ENCODE data around the gene ADAMTS17.
"Not testable (repeated sequence)": the region's sequence is repeated elsewhere in the genome, so short reads cannot be mapped to it uniquely, and the experiment has no call there.

Gene ADAMTS17

GRCh38 chr15:100100926-100101325 lies 240.8 kb downstream of the ADAMTS17 start:
- DNase-seq = no peak

- no peak for DNase-seq
Observed at GRCh38 chr15:100099976-100100375, 241.8 kb downstream of the ADAMTS17 start.

- DNase-seq = no peak
Observed at GRCh38 chr15:100098705-100099104, 243.1 kb downstream of the ADAMTS17 start.

GRCh38 chr15:100097342-100098127 lies 244.2 kb downstream of the ADAMTS17 start:
- no peak for DNase-seq

- DNase-seq = no peak
Observed at GRCh38 chr15:100096700-100097099, 245.1 kb downstream of the ADAMTS17 start.

GRCh38 chr15:100096248-100096600 lies 245.6 kb downstream of the ADAMTS17 start:
- DNase-seq = no peak

- no peak for DNase-seq
Observed at GRCh38 chr15:100095541-100096247, 246.1 kb downstream of the ADAMTS17 start.

- DNase-seq = no peak
Observed at GRCh38 chr15:100094127-100094510, 247.7 kb downstream of the ADAMTS17 start.

GRCh38 chr15:100093211-100094126 lies 248.3 kb downstream of the ADAMTS17 start:
- DNase-seq = no peak

- DNase-seq = no peak
Observed at GRCh38 chr15:100092034-100092433, 249.7 kb downstream of the ADAMTS17 start.

- DNase-seq = no peak
Observed at GRCh38 chr15:100090411-100090810, 251.4 kb downstream of the ADAMTS17 start.

GRCh38 chr15:100084042-100084821 lies 257.5 kb downstream of the ADAMTS17 start:
- not testable (repeated sequence) for DNase-seq

GRCh38 chr15:100083572-100083971 lies 258.2 kb downstream of the ADAMTS17 start:
- no peak for DNase-seq

- DNase-seq = no peak
Observed at GRCh38 chr15:100082761-100083402, 258.9 kb downstream of the ADAMTS17 start.

- no peak for DNase-seq
Observed at GRCh38 chr15:100081454-100081853, 260.3 kb downstream of the ADAMTS17 start.

GRCh38 chr15:100078511-100079220 lies 263.1 kb downstream of the ADAMTS17 start:
- no peak for DNase-seq

- no peak for DNase-seq
Observed at GRCh38 chr15:100075229-100075628, 266.5 kb downstream of the ADAMTS17 start.

- DNase-seq = no peak
Observed at GRCh38 chr15:100073982-100074381, 267.8 kb downstream of the ADAMTS17 start.

GRCh38 chr15:100066521-100067280 lies 275.1 kb downstream of the ADAMTS17 start:
- not testable (repeated sequence) for DNase-seq

- no peak for DNase-seq
Observed at GRCh38 chr15:100061944-100062343, 279.8 kb downstream of the ADAMTS17 start.
